ENCODE measurements around the gene SIM2.

GRCh38 chr21:36697060-36697850 is 1.7 kb upstream of the SIM2 start:
- TF ChIP-seq CTCF (conservative IDR thresholded peaks at IDR 0.05 in 1 of 2, IDR thresholded peaks at IDR 0.05 in 1 of 2; ENCODE audit: extremely low read depth in 1 of 2, insufficient read depth in 1 of 2, low read depth in 1 of 2, low read length in 2 of 2) (no peak), EZH2 (IDR thresholded peaks at IDR 0.05; ENCODE audit: borderline replicate concordance, low read length) (peak; percentile 64)
